Muscle layer of colon (tissue), 2 donors: ENCODE results near the gene P2RY1.
"Not testable (repeated sequence)": the region's sequence is repeated elsewhere in the genome, so short reads cannot be mapped to it uniquely, and the experiment has no call there.

Experiments used
- H3K27ac ChIP-seq: one replicate; pipeline ENCODE4 v1.7.0; 2013; ENCODE audit warnings: low read depth, mild to moderate bottlenecking, low read length, moderate library complexity
- H3K27me3 ChIP-seq, 2 donors: one replicate each; pipeline ENCODE4 v1.7.0; 2013; ENCODE audit warnings: low read length in 2 of 2, mild to moderate bottlenecking in 2 of 2; ENCODE audit not compliant: insufficient read depth in 2 of 2, control insufficient read depth in 1 of 2
- H3K36me3 ChIP-seq: one replicate; pipeline ENCODE4 v1.7.0; 2013; ENCODE audit warnings: mild to moderate bottlenecking, low read length; ENCODE audit not compliant: insufficient read depth
- H3K4me1 ChIP-seq: one replicate; pipeline ENCODE4 v1.7.0; 2013; ENCODE audit warnings: mild to moderate bottlenecking, low read length; ENCODE audit not compliant: insufficient read depth
- H3K4me3 ChIP-seq, 2 donors: one replicate each; pipeline ENCODE4 v1.7.0; 2013; ENCODE audit warnings: low read length in 2 of 2, low read depth in 1 of 2, mild to moderate bottlenecking in 1 of 2, moderate library complexity in 1 of 2
- H3K9ac ChIP-seq: one replicate; pipeline ENCODE4 v1.7.0; 2013; ENCODE audit warnings: low read length
- H3K9me3 ChIP-seq: one replicate; pipeline ENCODE4 v1.7.0; 2013; ENCODE audit warnings: mild to moderate bottlenecking, low read length
- donor health status: abdominal sarcoma.
- donor health status: Adenocarcinoma of cecum.

The P2RY1 gene

GRCh38 chr3:152873314-152873713 is 38.4 kb downstream of the P2RY1 start:
- not testable (repeated sequence) for H3K27me3 ChIP-seq, H3K9ac ChIP-seq, H3K27ac ChIP-seq, H3K36me3 ChIP-seq, H3K9me3 ChIP-seq, H3K4me3 ChIP-seq, H3K4me1 ChIP-seq

GRCh38 chr3:152874896-152875749 is 40.2 kb downstream of the P2RY1 start:
- Histone ChIP-seq H3K27me3 (no peaks in the 10 kb centered on the region), H3K27ac (no peak overlapping the region), H3K4me1 (no peaks in the 10 kb centered on the region), H3K9ac (no peak overlapping the region), H3K36me3 (no peaks in the 10 kb centered on the region), H3K9me3 (no peaks in the 10 kb centered on the region), H3K4me3 (no peak overlapping the region)

GRCh38 chr3:152879130-152879789 is 44.3 kb downstream of the P2RY1 start:
- H3K4me3 ChIP-seq, result no peak overlapping the region
- no peaks in the 10 kb centered on the region for H3K27me3 ChIP-seq
- H3K4me1 ChIP-seq, result no peaks in the 10 kb centered on the region
- H3K9me3 ChIP-seq, result no peaks in the 10 kb centered on the region
- no peak overlapping the region for H3K9ac ChIP-seq
- no peak overlapping the region for H3K27ac ChIP-seq
- no peaks in the 10 kb centered on the region for H3K36me3 ChIP-seq

GRCh38 chr3:152879790-152880174 is 44.9 kb downstream of the P2RY1 start:
- no peaks in the 10 kb centered on the region for H3K36me3 ChIP-seq
- H3K9me3 ChIP-seq, result no peaks in the 10 kb centered on the region

GRCh38 chr3:152885076-152885475 is 50.1 kb downstream of the P2RY1 start:
- H3K4me3 ChIP-seq, result no peak overlapping the region
- no peaks in the 10 kb centered on the region for H3K36me3 ChIP-seq
- no peak overlapping the region for H3K27ac ChIP-seq
- no peak overlapping the region for H3K9ac ChIP-seq
- no peaks in the 10 kb centered on the region for H3K4me1 ChIP-seq
- H3K27me3 ChIP-seq, result no peaks in the 10 kb centered on the region
- H3K9me3 ChIP-seq, result no peaks in the 10 kb centered on the region

More at GRCh38 chr3:152879790-152880174, 44.9 kb downstream of the P2RY1 start:
- H3K27ac ChIP-seq, result no peak overlapping the region
- H3K4me1 ChIP-seq, result no peaks in the 10 kb centered on the region
- H3K4me3 ChIP-seq, result no peak overlapping the region
- H3K27me3 ChIP-seq, result no peaks in the 10 kb centered on the region
- H3K9ac ChIP-seq, result no peak overlapping the region
